CD4-positive, alpha-beta T cell treated with Interleukin-12 subunit alpha and Interleukin-12 subunit beta, for 1 hour (primary cell): ENCODE measurements around the gene COPZ2.
A peak's percentile ranks its signal among the peaks of the same experiment; 100 is the strongest.
"Not testable (repeated sequence)": the region's sequence is repeated elsewhere in the genome, so short reads cannot be mapped to it uniquely, and the experiment has no call there.

Experiments
- DNase-seq: peaks from one replicate; pipeline ENCODE4 v3.0.0-alpha.2; 2020

COPZ2 gene

DNA sequence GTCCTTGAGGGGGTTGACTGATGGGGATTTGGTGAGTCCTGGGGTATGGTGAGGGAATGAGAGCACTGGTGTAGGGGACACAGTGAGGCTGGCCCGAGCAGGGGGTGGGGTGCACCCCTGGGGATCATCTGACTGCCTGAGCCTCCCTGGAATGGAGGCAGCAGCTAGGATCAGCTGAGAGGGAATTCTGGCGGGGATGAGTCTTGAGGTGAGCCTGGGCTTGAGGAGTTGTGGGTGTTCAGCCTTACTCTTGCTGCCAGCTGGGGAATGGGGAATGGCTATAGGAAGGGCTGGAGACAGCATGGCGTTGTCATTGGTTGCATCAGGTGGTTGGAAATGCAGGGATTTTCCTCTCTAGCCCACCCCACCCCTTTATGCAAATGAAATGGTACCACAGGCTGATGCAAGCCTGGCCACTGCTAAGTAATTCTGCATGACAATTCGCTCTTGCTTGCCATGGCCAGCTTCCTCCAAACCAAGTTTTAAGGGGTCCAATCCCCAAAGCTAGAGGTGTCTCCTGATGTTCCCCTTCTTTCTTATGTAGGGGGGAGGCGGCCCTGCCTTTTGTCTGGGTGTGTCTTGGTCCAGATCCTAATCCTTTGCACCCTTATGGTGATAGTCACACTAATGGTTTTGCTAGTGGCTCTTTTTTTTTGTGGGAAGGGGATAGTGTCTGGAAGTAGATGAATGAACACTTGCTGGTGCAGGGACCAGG is 18.1 kb upstream of the COPZ2 start:
- DNase-seq: no peak

- no peak for DNase-seq
Observed at GRCh38 chr17:48054238-48055185, 16.9 kb upstream of the COPZ2 start.

- DNase-seq: no peak
Observed at GRCh38 chr17:48053758-48054237, 16.2 kb upstream of the COPZ2 start.

DNA sequence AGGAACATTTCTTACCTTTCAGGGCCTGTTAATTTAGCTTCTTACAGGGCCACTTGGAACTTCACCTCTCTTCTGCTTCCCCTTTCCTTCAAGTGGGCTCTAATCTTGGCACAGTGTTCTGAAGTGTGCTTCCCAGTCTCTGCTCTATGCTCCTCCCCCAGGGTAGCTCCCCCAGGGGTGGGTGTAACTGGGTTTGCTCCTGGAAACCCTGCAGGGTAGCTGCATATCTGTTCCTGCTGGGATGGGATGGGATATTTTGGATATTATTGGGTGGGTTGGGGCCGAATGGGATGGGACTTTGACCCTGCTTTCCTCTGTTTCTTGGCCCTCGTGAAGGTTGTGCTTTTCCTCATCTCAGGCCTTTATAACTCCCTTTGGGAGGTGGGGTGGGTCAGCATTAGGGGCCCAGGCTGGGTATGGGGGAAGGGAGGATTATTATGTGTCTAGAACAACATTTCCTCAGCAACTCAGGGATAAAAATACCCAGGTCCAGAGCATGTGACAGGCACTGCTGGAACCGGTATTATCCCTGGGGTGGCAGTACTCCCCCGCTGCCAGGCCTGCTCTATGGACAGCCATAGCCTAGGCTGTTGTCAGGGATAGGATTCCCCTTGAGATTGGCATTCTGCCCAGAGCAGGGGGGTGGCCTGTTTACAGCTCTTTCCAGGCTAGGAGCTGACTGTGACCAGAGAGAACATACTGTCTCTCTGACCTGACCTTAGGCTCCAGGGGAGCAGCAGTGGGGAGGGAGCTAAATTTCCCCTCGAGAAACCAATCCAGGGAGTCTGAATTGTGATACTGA is 15.6 kb upstream of the COPZ2 start:
- DNase-seq: no peak

DNA sequence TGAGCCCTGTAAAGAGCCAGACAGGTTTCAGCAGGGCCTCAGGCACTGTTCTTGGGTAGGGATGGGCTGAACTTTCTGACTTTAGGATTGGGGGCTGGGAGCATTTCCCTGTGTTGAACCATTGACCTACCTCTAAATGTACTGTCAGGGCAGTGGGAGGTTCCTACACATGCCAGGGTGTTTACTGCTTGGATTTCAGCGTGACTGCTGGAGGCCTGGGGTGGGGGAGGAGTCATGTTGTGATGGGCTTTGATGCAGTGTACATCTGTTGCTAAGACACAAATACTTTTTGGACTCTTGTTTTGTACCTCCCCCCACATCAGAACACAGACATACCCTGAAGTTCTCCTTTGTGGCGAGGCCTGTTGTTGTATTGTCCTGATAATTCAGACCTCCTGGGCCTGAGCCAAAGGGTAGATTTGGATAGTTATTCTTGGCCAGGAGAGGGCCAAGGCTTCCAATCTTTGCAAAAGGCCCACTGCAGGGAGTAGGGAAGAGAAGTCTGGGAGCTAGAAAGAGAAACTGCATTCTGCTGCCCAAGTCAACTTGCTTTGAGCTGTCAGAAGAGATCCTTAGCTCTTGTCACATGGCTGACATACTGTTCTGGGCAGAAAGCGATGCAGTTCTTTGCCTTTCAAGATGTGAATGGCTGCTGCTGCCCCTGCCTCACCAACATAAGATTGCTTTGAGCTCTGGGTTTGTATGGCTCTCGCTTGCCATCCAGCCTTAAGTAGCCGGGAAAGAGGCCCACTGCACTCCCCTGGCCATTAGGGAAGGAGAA is 14.3 kb upstream of the COPZ2 start:
- no peak for DNase-seq

- DNase-seq: no peak
Observed at GRCh38 chr17:48051283-48051682, 13.7 kb upstream of the COPZ2 start.

DNA sequence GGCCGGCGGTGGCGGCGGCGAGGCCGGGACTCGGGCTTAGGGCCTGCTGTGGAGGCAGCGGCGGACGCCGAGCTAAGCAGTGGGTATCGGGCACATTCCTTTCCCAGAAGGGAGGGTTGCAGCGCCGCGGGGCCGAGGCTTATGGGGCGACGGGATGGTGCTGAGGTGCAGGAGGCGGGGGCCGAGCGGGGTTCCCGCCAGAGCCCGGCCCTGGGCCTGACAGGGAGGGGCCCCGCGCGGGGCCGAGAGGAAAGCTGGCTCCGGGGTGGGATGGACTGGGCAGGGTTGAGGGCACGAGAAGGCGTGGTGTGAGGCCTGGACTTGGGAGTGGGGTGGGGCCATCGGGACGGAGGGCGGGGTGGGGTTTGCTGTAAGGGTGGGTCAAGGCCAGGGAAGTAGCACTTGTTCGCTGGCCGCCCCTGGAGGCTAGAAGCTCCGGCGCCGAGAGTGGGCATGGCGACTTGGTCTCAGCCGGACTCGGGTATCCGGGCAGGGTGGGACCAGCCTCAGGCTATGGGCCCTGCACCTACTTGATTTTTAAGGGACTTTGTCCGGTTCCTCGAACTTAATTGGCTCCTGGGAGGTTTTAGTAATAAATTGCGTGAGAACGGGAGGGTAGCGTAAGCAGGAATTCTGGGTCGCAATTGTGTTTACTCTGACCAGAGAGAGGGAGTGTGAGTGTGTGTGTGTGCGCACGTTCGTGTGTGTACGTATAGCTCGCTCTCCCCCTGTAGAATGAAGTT is 11.0 kb upstream of the COPZ2 start:
- DNase-seq: peak; percentile 38

DNA sequence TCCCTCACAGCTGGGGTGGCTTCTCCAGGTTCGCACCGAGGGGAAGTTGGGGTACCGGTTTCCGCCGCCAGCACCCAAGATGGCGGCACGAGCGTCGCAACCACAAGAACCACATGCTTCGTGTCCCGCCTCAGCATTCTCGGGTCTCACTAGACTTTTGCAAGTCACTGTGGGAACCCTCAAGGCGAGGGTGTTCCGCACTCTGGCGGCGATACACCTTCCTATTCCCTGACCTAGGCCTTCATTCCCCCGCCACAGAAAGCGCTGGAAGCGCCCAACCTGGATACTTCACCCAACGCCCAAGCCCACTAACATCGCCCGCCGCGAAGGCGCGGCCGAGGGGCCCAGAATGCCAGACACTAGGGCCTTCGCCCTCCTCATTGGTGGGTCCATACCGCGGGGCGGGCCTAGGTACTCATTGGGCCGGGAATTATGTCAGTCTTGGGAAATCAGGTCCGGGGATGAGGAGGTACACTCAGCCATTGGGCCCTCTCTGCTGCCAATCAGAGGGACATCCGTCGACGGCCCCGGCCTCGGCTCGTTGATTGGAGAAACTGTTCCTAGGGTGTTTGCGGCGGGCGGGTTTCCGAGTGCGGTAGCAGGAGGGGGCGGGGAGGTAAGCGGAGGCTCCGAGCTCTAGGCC is 10.3 kb upstream of the COPZ2 start, which contains the start of gene NFE2L1:
TSS of gene NFE2L1 (plus strand) at position 619 of the 643 bp plus-strand sequence. CDS start 2,760 bp downstream, outside the sequence.
- DNase-seq: peak; percentile 98

DNA sequence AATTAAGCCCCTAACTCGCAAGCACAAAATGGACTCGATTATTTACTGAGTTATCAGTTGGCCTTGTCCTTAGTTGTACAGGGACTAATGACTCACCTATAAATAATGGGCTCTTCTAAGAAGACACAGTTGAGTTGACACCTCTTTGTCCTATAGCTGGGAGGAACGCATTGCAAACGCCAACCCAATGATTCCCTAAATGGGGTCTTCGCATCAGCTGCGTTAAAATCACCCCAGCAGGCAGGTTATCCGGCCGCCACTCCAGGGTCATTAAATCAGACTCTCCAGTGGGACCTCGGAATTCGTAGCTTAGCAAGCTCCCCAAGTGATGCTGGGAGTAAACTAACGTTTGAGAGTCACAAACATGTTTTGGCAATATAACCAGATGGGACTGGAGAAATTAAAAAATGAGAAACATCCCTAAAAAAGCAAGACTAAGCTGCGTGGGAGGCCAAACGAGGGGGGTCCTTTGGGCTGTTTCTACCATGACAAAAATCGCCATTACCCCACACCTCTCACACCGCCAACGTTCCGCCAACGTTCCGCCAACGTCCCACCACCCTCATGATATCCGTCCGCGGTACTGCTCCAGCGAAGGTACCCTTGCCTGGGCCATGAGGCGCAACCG is 9.6 kb upstream of the COPZ2 start:
- no peak for DNase-seq

- DNase-seq: no peak
Observed at GRCh38 chr17:48046296-48046695, 8.7 kb upstream of the COPZ2 start.

- DNase-seq: no peak
Observed at GRCh38 chr17:48045316-48046001, 7.9 kb upstream of the COPZ2 start.

DNA sequence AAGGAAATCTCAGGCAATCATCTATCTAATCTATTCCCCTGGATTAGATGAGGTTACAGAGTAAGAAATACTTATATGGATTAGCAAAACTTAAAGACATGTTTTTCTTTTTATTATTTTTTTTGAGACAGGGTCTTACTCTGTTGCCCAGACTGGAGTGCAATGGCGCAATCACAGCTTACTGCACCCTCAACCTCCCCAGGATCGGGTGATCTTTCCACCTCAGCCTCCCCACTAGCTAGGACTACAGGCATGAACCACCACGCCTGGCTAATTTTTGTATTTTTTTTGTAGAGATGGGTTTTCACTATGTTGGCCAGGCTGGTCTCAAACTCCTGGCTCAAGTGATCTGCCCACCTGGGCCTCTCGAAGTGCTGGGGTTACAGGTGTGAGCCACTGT is 7.3 kb upstream of the COPZ2 start:
- DNase-seq: no peak

DNA sequence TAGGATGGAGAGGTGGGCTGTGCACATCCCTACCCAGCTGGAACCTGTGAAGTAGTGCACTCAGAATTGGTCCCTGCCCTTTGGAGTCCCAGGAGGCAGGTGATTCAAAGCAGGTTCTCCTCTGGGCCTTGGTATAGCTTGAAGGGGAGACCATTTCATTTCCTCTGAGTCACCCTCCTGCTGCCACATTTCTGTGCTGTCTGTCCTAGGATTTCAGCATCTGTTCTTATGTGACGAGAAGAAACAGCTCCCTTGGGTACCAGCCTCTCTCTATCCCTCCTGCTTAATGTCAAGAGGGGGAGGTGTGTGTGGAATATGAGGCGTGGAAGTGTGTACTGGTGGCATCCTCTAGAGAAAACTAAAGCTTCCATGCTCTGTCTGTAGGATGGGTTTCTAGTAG is 5.6 kb upstream of the COPZ2 start:
- DNase-seq: no peak

DNA sequence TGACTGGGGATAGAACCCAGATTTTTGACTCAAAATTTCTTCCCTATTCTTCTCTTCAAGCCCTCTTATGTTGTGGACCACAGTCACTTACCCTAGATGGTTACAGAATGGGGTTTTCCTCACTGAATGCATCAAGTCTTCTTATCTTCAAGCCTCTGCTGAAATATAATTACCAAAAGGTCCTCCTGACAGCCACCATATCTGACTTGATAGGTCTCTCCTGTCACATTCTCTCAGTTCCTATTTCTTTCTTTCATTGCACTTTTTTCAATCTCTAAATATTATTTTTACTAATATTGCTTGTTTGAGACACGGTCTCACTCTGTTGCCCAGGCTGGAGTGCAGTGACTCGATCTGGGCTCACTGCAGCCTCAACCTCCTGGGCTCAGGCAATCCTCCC is 1.1 kb upstream of the COPZ2 start:
- DNase-seq: no peak

DNA sequence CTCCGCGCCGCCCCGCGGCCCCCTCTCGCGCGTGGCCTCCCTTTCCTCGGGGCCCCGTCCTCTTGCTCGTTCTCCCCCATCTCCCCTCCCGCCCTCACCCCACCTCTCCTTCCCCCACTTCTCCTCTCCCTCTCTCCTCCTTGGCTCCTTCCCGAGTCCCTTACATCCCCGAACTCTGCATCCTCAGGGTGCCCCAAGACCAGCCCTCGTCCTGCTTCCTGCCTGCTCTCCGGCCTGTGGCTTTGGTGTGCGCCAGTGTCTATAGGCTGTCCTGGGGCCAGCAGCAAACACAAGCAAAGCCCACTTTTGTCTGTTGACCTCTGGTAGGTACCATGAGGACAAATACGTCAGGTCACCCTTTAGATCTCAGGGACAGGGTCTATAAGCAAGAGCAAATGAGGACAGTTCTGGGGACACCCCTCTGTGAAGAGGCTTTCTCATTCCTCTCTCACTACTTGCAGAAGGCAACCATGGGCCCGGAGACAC is 284 bp upstream of the COPZ2 start:
- DNase-seq: no peak

DNA sequence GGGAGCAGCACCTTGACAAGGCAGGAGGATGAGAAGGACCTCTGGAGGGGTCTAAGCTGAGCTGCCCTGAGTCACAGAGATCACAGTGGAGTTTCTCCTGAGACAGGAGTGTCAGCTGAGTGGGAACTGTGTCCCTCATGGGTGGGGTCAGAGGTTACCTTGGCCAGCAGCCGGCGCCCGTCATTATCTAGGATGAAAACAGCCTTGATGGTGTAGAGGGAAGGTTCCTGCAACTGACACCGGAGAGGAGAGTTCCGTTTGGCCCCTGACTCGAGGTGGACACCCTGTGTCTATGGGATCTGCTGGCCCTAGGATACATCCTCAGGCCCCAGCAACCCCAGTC is 933 bp downstream of the COPZ2 start:
- no peak for DNase-seq

DNA sequence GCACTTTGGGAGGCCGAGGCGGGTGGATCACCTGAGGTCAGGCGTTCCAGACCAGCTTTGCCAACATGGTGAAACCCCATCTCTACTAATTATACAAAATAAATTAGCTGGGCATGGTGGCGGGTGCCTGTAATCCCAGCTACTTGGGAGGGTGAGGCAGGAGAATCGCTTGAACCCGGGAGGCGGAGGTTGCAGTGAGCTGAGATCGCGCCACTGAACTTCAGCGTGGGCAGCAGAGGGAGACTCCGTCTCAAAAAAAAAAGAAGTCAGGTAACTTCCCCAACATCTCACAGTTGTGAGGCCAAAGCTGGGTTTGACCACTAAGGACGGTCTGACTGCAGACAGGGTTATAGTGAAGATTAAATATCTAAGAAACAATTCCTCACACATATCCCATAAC is 2.9 kb downstream of the COPZ2 start:
- DNase-seq: not testable (repeated sequence)

DNA sequence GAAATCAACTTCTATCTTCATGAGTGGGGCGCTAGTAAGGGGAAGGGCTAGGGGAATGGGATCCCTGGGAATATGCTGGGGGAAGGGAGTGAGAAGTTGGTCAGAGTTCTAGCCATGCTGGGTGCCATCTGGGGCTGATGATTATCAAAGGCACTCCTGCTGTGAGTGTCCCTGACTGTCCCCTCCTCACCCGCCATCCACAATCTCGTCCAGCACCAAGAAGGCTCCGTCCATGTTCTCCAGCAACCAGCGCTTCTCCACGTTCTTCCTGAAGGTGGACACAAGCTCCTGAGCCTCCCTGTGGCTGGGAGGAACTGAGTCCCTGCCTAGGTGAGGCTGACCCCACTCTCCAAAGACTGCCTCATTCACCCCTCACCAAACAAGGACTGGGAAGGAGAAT is 5.6 kb downstream of the COPZ2 start:
- no peak for DNase-seq

DNA sequence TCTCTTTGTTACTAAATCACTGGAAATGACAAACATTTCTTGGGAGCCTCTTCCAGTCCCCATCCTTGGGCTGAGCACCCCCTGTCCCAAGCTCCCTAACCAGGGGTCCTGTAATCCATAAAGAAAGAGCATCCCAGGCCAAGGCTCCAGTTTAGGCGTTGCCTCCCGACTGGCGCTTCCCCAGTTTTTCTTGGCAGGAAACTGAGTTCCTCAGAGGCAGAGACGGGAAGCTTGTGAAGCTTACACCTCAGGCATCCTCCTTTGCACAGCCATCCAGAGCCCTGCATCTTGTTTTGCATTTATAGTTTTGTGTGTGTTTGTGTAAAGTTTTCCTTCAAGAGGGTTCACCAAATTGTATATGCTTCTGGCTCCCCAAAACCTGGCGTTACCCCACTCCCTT is 7.1 kb downstream of the COPZ2 start:
- DNase-seq: no peak

GRCh38 chr17:48028736-48029135 is 8.9 kb downstream of the COPZ2 start:
- DNase-seq: no peak
